NCI-H82 treated with DMSO at 0.1 percent for 48 hours (cell line): ENCODE data around the gene SMIM9.

Experiments used
- DNase-seq: peaks from one replicate; lab custom pipeline; 2025; ENCODE audit not compliant: unreplicated experiment; lab: John Stamatoyannopoulos, UW

The SMIM9 gene

GRCh38 chrX:154784149-154784995 lies 50.1 kb downstream of the SMIM9 start:
- no peak for DNase-seq

- no peak for DNase-seq
Measured at GRCh38 chrX:154780968-154781367, 53.5 kb downstream of the SMIM9 start.

- no peak for DNase-seq
Measured at GRCh38 chrX:154779261-154779660, 55.2 kb downstream of the SMIM9 start.

GRCh38 chrX:154776753-154777152 lies 57.7 kb downstream of the SMIM9 start:
- DNase-seq, result no peak

- DNase-seq, result no peak
Measured at GRCh38 chrX:154775419-154776349, 58.8 kb downstream of the SMIM9 start.

GRCh38 chrX:154774622-154775021 lies 59.8 kb downstream of the SMIM9 start:
- no peak for DNase-seq
